Forelimb muscle (tissue), 1 donor: Measurements from ENCODE around the gene HCRTR1. TPM values are rescaled to one million over a fixed set of nuclear protein-coding genes. Genes with fewer than 3 reads are reported as not detected.

Experiments
- DNase-seq: peaks from one replicate; pipeline ENCODE4 v3.0.0-alpha.2; 2013; ENCODE audit warnings: low read depth
- polyA plus RNA-seq: library from polyadenylated mRNA; unstranded; fragments of 120-200 nt; gene quantifications from one replicate; pipeline ENCODE4 v1.2.1, GENCODE V29; 2013; ENCODE audit not compliant: insufficient read length

The HCRTR1 gene
- polyA plus RNA-seq, 1 donor, result 0.25 TPM

DNA sequence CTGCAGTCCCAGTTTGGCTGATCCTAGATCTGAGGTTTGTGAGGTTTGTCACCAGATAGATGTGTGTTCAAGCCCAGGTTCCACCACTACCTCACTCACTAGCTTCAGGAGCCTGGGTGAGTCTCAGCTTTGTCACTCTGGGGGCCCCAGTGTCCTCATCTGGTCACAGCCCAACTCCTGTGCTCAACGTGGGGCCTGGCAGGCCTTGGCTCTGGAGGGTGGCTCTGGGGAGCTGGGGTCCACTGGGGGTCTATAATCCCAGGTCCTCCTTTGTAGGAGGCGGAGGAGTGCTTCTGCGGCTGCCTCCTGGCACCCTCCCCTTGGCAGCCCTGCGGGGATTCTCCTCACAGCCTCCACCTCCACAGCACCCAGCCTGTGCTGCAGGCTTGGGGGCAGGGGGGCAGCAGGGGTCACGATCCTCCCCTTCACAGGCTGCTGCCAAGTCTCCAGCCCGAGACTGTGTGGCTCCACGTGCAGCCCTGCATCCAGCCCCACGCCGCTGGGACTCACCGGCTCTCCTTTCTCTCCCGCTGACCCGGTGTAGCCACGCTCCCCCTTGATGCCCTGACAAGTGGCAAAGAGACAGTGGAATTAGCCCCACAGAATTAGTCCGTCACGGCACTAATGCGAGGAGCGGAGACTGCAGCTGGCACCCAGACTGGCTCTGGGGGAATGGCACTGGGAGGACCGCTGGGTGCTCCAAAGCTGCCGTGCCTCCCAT, 49.7 kb downstream of the HCRTR1 start:
- no peak for DNase-seq

GRCh38 chr1:31668303-31668883, 50.9 kb downstream of the HCRTR1 start:
- no peak for DNase-seq

- no peak for DNase-seq
These were observed 51.9 kb downstream of the HCRTR1 start for GRCh38 chr1:31669433-31669785.

- DNase-seq, result no peak
These were observed 52.5 kb downstream of the HCRTR1 start for GRCh38 chr1:31669786-31670592.

GRCh38 chr1:31670593-31670964, 53.1 kb downstream of the HCRTR1 start:
- DNase-seq, result no peak

DNA sequence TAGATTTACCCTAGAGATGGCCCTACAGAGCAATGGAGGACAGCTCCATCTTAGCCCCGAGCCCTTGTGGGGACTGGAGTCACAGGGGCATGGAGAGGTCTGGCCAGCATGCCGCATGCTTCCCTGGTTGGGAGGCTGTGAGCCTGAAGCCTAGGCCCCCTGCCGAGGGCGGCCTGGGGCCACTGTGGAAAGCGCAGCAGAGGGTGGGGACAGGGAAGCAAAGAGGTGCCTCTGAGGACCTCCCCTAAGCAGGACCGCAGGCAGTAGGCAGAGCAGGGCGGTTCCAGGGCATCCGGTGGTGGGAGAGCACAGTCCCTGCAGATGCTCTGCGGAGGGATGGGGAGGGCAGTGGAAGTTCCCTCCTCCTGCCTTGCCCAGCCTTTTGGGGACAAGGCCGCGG, 53.7 kb downstream of the HCRTR1 start:
- DNase-seq, result no peak

GRCh38 chr1:31671561-31672201, 54.2 kb downstream of the HCRTR1 start:
- DNase-seq, result no peak

- DNase-seq, result no peak
These were observed 55.5 kb downstream of the HCRTR1 start for GRCh38 chr1:31672986-31673385.

DNA sequence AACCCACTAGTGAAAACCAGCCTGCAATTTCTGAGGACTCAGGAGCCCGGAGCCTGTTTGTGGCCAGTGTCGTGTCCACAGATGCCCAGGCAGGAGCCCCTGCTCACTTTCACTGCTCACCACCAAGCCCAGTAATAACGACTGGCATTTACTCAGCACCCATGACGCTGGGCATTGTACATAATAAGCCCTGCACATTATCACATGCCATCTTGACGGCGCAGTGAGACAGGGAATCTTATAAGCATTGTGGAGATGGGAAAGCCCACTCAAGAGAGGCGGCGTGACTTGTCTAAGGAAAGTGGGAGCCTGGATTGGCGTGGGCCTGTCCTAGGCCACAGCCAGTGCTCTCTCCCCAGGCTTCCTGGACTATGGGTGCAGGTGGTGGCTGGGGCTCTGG, 55.9 kb downstream of the HCRTR1 start:
- no peak for DNase-seq

DNA sequence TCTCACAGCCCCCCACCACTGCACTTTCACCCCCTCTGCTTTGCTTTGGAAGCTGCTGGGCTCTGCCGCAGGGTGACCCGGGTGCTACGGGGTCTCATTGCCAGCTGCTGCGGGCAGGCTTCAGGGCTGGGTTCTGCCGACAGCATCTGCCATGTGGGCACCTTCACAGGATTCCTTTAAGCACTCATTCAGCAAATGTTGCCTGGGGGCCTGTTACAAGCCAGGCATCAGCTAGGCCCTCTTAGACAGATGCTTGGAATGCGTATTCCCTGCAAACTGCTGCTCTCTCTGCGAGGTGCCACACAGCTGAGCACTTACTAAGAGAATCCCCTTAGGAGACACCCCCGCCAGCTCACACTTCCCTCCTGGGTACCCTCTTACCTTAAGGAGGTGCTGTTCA, 57.1 kb downstream of the HCRTR1 start:
- DNase-seq, result no peak

GRCh38 chr1:31675161-31675560, 57.7 kb downstream of the HCRTR1 start:
- no peak for DNase-seq

DNA sequence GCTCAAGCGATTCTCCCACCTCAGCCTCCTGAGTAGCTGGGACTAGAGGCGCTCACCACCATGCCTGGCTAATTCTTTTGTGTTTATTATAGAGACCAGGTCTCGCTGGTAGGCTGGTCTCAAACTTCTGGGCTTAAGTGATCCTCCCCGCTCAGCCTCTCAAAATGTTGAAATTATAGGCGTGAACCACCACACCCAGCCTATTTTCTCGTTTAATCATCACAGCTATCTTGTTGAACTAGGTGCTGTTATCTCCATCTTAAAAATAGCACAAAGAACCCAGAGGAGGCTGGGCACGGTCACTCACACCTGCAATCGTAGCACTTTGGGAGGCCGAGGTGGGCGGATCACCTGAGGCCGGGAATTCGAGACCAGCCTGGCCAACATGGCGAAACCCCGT, 58.3 kb downstream of the HCRTR1 start:
- no peak for DNase-seq

Other genes with a start within 250 kb of the HCRTR1 start
- gene FABP3, start 244.6 kb upstream of the HCRTR1 start, polyA plus RNA-seq, result 160 TPM
- 35.3 TPM for gene SERINC2, start 204.5 kb upstream of the HCRTR1 start, polyA plus RNA-seq
- 21.1 TPM for gene TINAGL1, start 41.2 kb upstream of the HCRTR1 start, polyA plus RNA-seq
- gene PEF1, start 27.2 kb downstream of the HCRTR1 start, polyA plus RNA-seq, result 37.2 TPM
- 111 TPM for gene COL16A1, start 86.3 kb downstream of the HCRTR1 start, polyA plus RNA-seq
- gene ADGRB2, start 146.7 kb downstream of the HCRTR1 start, polyA plus RNA-seq, result 13.6 TPM
- gene SPOCD1, start 198.3 kb downstream of the HCRTR1 start, polyA plus RNA-seq, result 0.32 TPM